Parathyroid adenoma (tissue), 2 donors: ENCODE data around the gene ASB7.
"Not testable (repeated sequence)": the region's sequence is repeated elsewhere in the genome, so short reads cannot be mapped to it uniquely, and the experiment has no call there.

Source experiments
- H2AFZ ChIP-seq: fragments of 300-600 bp; sonication (generic); one replicate; pipeline ENCODE4 v1.7.0; 2017; ENCODE audit warnings: antibody characterized with exemption, mild to moderate bottlenecking
- H3K27ac ChIP-seq: fragments of 300-600 bp; sonication (generic); one replicate; pipeline ENCODE4 v1.7.0; 2017
- H3K27me3 ChIP-seq: fragments of 300-600 bp; sonication (generic); one replicate; pipeline ENCODE4 v1.7.0; 2017; ENCODE audit warnings: low read length; ENCODE audit not compliant: control insufficient read depth, insufficient read depth
- H3K36me3 ChIP-seq: fragments of 300-600 bp; sonication (generic); one replicate; pipeline ENCODE4 v1.7.0; 2017; ENCODE audit warnings: low read length; ENCODE audit not compliant: control insufficient read depth, insufficient read depth
- H3K4me1 ChIP-seq: fragments of 300-600 bp; sonication (generic); one replicate; pipeline ENCODE4 v1.7.0; 2017; ENCODE audit warnings: control low read depth
- H3K4me2 ChIP-seq: fragments of 300-600 bp; sonication (generic); one replicate; pipeline ENCODE4 v1.7.0; 2017; ENCODE audit warnings: low read length
- H3K4me3 ChIP-seq: fragments of 300-600 bp; sonication (generic); one replicate; pipeline ENCODE4 v1.7.0; 2017; ENCODE audit warnings: low read depth, low read length
- H3K79me2 ChIP-seq: fragments of 300-600 bp; sonication (generic); one replicate; pipeline ENCODE4 v1.7.0; 2017; ENCODE audit warnings: control low read depth
- H3K9ac ChIP-seq: fragments of 300-600 bp; sonication (generic); one replicate; pipeline ENCODE4 v1.7.0; 2017; ENCODE audit warnings: mild to moderate bottlenecking
- H3K9me3 ChIP-seq: fragments of 300-600 bp; sonication (generic); one replicate; pipeline ENCODE4 v1.7.0; 2017; ENCODE audit warnings: low read length; ENCODE audit not compliant: control insufficient read depth
- CTCF ChIP-seq: fragments of 300-600 bp; sonication (generic); IDR thresholded peaks from one replicate; pipeline ENCODE4 v1.7.0; 2017; ENCODE audit warnings: antibody characterized with exemption, mild to moderate bottlenecking
- donor health status: primary hyperparathyroidism.

ASB7 gene

GRCh38 chr15:100670505-100671021 is 68.2 kb downstream of the ASB7 start:
- no peak overlapping the region for H3K4me3 ChIP-seq
- H3K79me2 ChIP-seq: no peaks in the 10 kb centered on the region
- no peak overlapping the region for H3K4me2 ChIP-seq
- no peaks in the 10 kb centered on the region for H3K36me3 ChIP-seq
- H3K27me3 ChIP-seq: no peaks in the 10 kb centered on the region
- TF ChIP-seq CTCF: no peak
- no peak overlapping the region for H3K27ac ChIP-seq
- H3K9ac ChIP-seq: no peak overlapping the region
- H3K9me3 ChIP-seq: no peaks in the 10 kb centered on the region
- no peak overlapping the region for H2AFZ ChIP-seq
- no peaks in the 10 kb centered on the region for H3K4me1 ChIP-seq

- Histone ChIP-seq H3K79me2 (no peaks in the 10 kb centered on the region), H3K4me3 (no peak overlapping the region), H3K36me3 (no peaks in the 10 kb centered on the region), H3K9me3 (no peaks in the 10 kb centered on the region), H3K4me1 (no peaks in the 10 kb centered on the region), H3K4me2 (no peak overlapping the region), H3K27ac (no peak overlapping the region), H2AFZ (no peak overlapping the region), H3K27me3 (no peaks in the 10 kb centered on the region), H3K9ac (no peak overlapping the region)
- TF ChIP-seq CTCF: no peak
Observed at GRCh38 chr15:100671124-100671680, 68.8 kb downstream of the ASB7 start.

GRCh38 chr15:100671858-100672543 is 69.6 kb downstream of the ASB7 start:
- H2AFZ ChIP-seq: no peak overlapping the region
- no peak overlapping the region for H3K9ac ChIP-seq
- TF ChIP-seq CTCF: no peak
- H3K36me3 ChIP-seq: no peaks in the 10 kb centered on the region
- H3K27me3 ChIP-seq: no peaks in the 10 kb centered on the region
- H3K4me1 ChIP-seq: no peaks in the 10 kb centered on the region
- H3K9me3 ChIP-seq: no peaks in the 10 kb centered on the region
- no peak overlapping the region for H3K4me2 ChIP-seq
- no peak overlapping the region for H3K4me3 ChIP-seq
- H3K79me2 ChIP-seq: no peaks in the 10 kb centered on the region
- no peak overlapping the region for H3K27ac ChIP-seq

GRCh38 chr15:100672959-100673358 is 70.6 kb downstream of the ASB7 start:
- no peak for TF ChIP-seq CTCF
- Histone ChIP-seq H3K4me1 (no peaks in the 10 kb centered on the region), H2AFZ (no peak overlapping the region), H3K4me3 (no peak overlapping the region), H3K4me2 (no peak overlapping the region), H3K79me2 (no peaks in the 10 kb centered on the region), H3K36me3 (no peaks in the 10 kb centered on the region), H3K9me3 (no peaks in the 10 kb centered on the region), H3K9ac (no peak overlapping the region), H3K27ac (no peak overlapping the region), H3K27me3 (no peaks in the 10 kb centered on the region)

- H3K27ac ChIP-seq, H3K27me3 ChIP-seq, H3K4me2 ChIP-seq, H3K36me3 ChIP-seq, H3K9ac ChIP-seq, H3K4me3 ChIP-seq, H2AFZ ChIP-seq, H3K4me1 ChIP-seq, H3K79me2 ChIP-seq, H3K9me3 ChIP-seq: not testable (repeated sequence)
Observed at GRCh38 chr15:100679151-100679550, 76.8 kb downstream of the ASB7 start.
